CD4-positive, alpha-beta T cell (primary cell): ENCODE results near the gene ZNF836. TPM values are rescaled to one million over a fixed set of nuclear protein-coding genes. Genes with fewer than 3 reads are reported as not detected.

Experiments used
- ATAC-seq: fragments of 200-7000 bp; cut with Tn5 transposase; one replicate; pipeline ENCODE4 v1.10.0; 2022; ENCODE audit warnings: mild to moderate bottlenecking; ENCODE audit not compliant: poor library complexity
- CTCF ChIA-PET: fragments of 350-600 bp; sonication (Branson Sonifier 250); formaldehyde crosslinking; loops from one replicate; lab custom pipeline; 2021; ENCODE audit warnings: antibody characterized with exemption, inconsistent platforms; lab: Charles Lee
- POLR2A ChIA-PET: fragments of 350-600 bp; sonication (Branson Sonifier 250); formaldehyde crosslinking; loops from one replicate; lab custom pipeline; 2021; ENCODE audit warnings: antibody characterized with exemption, inconsistent platforms; lab: Charles Lee
- DNase-seq, 14 experiments: peaks; one replicate each; pipeline ENCODE4 v3.0.0-alpha.2; 2013 to 2020; ENCODE audit warnings: mixed read lengths in 2 of 14
- H3K27ac ChIP-seq, 2 donors: one replicate each; pipeline versions ENCODE4 v1.5.1 to v1.7.0; 2013; ENCODE audit warnings: low read length in 2 of 2, low read depth in 1 of 2, mild to moderate bottlenecking in 1 of 2
- H3K27me3 ChIP-seq, 2 experiments: 1 replicate in 1 of 2; 2 replicates in 1 of 2; pipeline versions ENCODE4 v1.6.1 to v1.7.0; 2013; ENCODE audit warnings: low read length in 2 of 2, control low read depth in 1 of 2, mild to moderate bottlenecking in 1 of 2, moderate library complexity in 1 of 2; ENCODE audit not compliant: insufficient read depth in 2 of 2, control insufficient read depth in 1 of 2
- H3K36me3 ChIP-seq: one replicate; pipeline ENCODE4 v1.6.1; 2013; ENCODE audit warnings: low read length, control low read depth; ENCODE audit not compliant: insufficient read depth
- H3K4me1 ChIP-seq: one replicate; pipeline ENCODE4 v1.6.1; 2013; ENCODE audit warnings: low read length, control low read depth; ENCODE audit not compliant: insufficient read depth
- H3K4me3 ChIP-seq: one replicate; pipeline ENCODE4 v1.5.1; 2013; ENCODE audit warnings: mild to moderate bottlenecking, low read length, moderate library complexity
- H3K9me3 ChIP-seq, 2 experiments: 1 replicate in 1 of 2; 2 replicates in 1 of 2; pipeline versions ENCODE4 v1.6.1 to v1.7.0; 2013; ENCODE audit warnings: low read length in 2 of 2, mild to moderate bottlenecking in 2 of 2, control low read depth in 1 of 2, moderate library complexity in 1 of 2; ENCODE audit not compliant: control insufficient read depth in 1 of 2, insufficient read depth in 1 of 2
- H3K27ac Mint-ChIP-seq: one replicate; pipeline ENCODE4 v1.8.0; 2020; ENCODE audit warnings: mixed read lengths
- H3K27me3 Mint-ChIP-seq: one replicate; pipeline ENCODE4 v1.8.0; 2021; ENCODE audit warnings: mixed read lengths
- H3K36me3 Mint-ChIP-seq: one replicate; pipeline ENCODE4 v1.8.0; 2021; ENCODE audit warnings: low read depth, mixed read lengths
- H3K4me1 Mint-ChIP-seq: one replicate; pipeline ENCODE4 v1.8.0; 2021; ENCODE audit warnings: low read depth, mixed read lengths
- H3K4me3 Mint-ChIP-seq: one replicate; pipeline ENCODE4 v1.8.0; 2020; ENCODE audit warnings: mild to moderate bottlenecking, mixed read lengths
- H3K9me3 Mint-ChIP-seq: one replicate; pipeline ENCODE4 v1.8.0; 2020; ENCODE audit warnings: mixed read lengths
- intact Hi-C, 2 experiments: fragments of 100-400 bp; cut with DNase I in 1 of 2; cut with micrococcal nuclease in 1 of 2; formaldehyde crosslinking; loops; one replicate each; pipeline versions ENCODE4 v1.15.1 to v1.9.0; 2023 to 2025; cut with DNase I, micrococcal nuclease
- polyA plus RNA-seq, 2 donors: library from polyadenylated mRNA; unstranded; fragments of 120-200 nt; gene quantifications; one replicate each; pipeline ENCODE4 v1.2.1, GENCODE V29; 2013
- total RNA-seq, 174 experiments: library from RNA in 2 of 174; stranded (reverse) in 2 of 174; gene quantifications; one replicate each; pipeline ENCODE4 v1.2.3 and lab custom pipeline; 2021 to 2026
- TF ChIP-seq, protein P1 (sequence below): fragments of 200-600 bp; IDR thresholded peaks from one replicate; pipeline ENCODE4 v1.8.0; 2022; ENCODE audit warnings: antibody characterized with exemption, mild to moderate bottlenecking

Gene ZNF836
- total RNA-seq (10 to 100 TPM; 24.1 to 26.2 TPM), total RNA-seq (lab: John Stamatoyannopoulos, UW) (3.3 to 63.0 (median 29.3) reads per million in 172 experiments)
- 17.8 TPM for polyA plus RNA-seq (2013, experiment 1 of 2)
- polyA plus RNA-seq (2013, experiment 2 of 2): 15.3 TPM

DNA sequence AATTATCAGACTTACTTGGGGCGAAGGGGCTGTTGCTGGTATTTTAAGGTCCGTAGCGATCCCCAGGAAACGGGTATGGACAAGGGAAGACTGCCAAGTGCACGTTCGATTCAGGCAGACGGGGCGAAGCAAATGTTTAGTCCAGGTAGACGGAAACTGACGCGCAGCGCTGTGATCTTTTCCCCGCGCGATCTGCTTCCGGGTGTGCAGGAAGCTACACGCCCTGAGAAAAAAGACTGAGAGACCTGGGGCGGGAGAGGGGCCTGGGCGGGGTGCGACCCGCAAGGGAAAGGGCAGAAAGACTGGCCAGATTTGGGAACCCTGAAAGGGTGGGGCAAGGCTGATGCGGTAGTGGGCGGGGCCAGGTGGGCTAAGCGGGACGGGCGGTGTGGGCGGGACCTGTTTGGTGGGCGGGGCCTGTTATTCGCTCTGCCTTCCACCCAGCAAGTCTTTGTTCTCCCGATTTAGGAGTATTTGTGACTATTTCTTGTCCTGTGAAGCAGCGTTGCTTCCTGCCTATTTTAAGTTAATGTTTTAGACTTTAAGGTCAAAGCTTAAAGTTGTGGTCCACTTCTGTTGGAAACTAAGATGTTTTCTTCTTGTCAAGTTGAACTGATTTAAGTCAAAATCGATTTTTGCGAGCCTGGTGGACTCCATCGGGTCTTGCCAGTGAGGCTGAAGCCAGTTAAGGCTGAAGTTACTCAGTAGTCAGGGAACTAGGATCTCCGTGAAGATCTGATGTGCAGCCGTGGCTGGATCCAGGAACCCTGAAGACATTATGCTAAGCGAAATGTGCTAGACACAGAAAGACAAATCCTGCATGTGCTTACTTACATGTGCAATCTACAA lies at the start of gene ZNF836:
ZNF836 (minus strand) TSS at position 301 of the 849 bp plus-strand sequence. CDS start 3,549 bp downstream, outside the sequence.
- ATAC-seq (peak; percentile 92), DNase-seq (peak; percentile 84 to 97 (median 90))
- Mint-ChIP-seq H3K4me1 (peaks cover 36% of the 10 kb centered on the region), H3K9me3 (no peaks in the 10 kb centered on the region), H3K27ac (peak within 1 kb of the TSS; percentile 95), H3K36me3 (peaks cover 53% of the 10 kb centered on the region), H3K27me3 (no peaks in the 10 kb centered on the region), H3K4me3 (peak within 1 kb of the TSS; percentile 93)
- H3K4me1 ChIP-seq: peaks cover 26% of the 10 kb centered on the region
- H3K27me3 ChIP-seq: no peaks in the 10 kb centered on the region
- ChIA-PET CTCF (interaction anchor here (1.0 to 1.9 kb wide), 3 partner anchors 18 to 32 kb away, joined by 8 to 10 read pairs (median 9); partner anchors contain the start of genes PPP2R1A and ZNF616), POLR2A (interaction anchor here (0.6 to 3.1 kb wide), 7 partner anchors 18 to 192 kb away, joined by 3 to 52 read pairs (median 4); partner anchors contain the start of genes PPP2R1A, ZNF614 and ZNF616)
- peak within 1 kb of the TSS; percentile 79 for H3K4me3 ChIP-seq
- H3K27ac ChIP-seq: peak within 1 kb of the TSS; percentile 82 to 83
- peaks cover 0 to 10% of the 10 kb centered on the region in 2 experiments for H3K9me3 ChIP-seq
- peaks cover 22% of the 10 kb centered on the region for H3K36me3 ChIP-seq
- TF ChIP-seq, protein P1, sequence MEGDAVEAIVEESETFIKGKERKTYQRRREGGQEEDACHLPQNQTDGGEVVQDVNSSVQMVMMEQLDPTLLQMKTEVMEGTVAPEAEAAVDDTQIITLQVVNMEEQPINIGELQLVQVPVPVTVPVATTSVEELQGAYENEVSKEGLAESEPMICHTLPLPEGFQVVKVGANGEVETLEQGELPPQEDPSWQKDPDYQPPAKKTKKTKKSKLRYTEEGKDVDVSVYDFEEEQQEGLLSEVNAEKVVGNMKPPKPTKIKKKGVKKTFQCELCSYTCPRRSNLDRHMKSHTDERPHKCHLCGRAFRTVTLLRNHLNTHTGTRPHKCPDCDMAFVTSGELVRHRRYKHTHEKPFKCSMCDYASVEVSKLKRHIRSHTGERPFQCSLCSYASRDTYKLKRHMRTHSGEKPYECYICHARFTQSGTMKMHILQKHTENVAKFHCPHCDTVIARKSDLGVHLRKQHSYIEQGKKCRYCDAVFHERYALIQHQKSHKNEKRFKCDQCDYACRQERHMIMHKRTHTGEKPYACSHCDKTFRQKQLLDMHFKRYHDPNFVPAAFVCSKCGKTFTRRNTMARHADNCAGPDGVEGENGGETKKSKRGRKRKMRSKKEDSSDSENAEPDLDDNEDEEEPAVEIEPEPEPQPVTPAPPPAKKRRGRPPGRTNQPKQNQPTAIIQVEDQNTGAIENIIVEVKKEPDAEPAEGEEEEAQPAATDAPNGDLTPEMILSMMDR: no peak
- intact Hi-C loops: loop anchor here (1.0 to 2.0 kb wide), 3 partner anchors 18 to 127 kb away; no protein-coding TSS in a partner anchor

DNA sequence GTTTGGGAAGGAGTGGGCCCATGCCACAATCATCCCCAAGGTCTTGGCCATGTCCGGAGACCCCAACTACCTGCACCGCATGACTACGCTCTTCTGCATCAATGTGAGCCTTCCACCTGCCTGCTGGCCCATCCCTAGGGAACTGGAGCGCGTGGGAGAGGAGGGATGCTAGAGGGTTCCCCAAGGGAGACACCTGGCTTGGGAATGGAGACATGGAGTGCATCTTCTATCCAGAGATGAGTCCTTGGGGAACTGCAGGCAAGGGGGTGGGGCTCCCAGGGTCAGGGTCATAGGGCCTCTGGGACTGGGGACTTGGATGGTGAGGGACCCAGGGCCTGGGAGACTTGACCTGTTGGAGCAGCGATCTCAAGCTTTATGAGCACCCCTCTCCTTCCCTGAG lies 49.6 kb upstream of the ZNF836 start:
- intact Hi-C loops: no loop called here
- TF ChIP-seq, protein P1: no peak
- peaks cover 99% of the 10 kb centered on the region for H3K36me3 Mint-ChIP-seq
- no peak for ATAC-seq
- ChIA-PET CTCF (no interaction called here), POLR2A (no interaction called here)
- no peaks in the 10 kb centered on the region for H3K4me1 ChIP-seq
- no peak overlapping the region for H3K27ac ChIP-seq
- H3K27me3 Mint-ChIP-seq: no peaks in the 10 kb centered on the region
- H3K36me3 ChIP-seq: peaks cover 95% of the 10 kb centered on the region
- no peaks in the 10 kb centered on the region for H3K9me3 ChIP-seq
- H3K27ac Mint-ChIP-seq: no peak overlapping the region
- no peaks in the 10 kb centered on the region for H3K4me1 Mint-ChIP-seq
- no peak for DNase-seq
- H3K4me3 ChIP-seq: no peak overlapping the region
- H3K4me3 Mint-ChIP-seq: no peak overlapping the region
- no peaks in the 10 kb centered on the region for H3K27me3 ChIP-seq
- no peaks in the 10 kb centered on the region for H3K9me3 Mint-ChIP-seq

DNA sequence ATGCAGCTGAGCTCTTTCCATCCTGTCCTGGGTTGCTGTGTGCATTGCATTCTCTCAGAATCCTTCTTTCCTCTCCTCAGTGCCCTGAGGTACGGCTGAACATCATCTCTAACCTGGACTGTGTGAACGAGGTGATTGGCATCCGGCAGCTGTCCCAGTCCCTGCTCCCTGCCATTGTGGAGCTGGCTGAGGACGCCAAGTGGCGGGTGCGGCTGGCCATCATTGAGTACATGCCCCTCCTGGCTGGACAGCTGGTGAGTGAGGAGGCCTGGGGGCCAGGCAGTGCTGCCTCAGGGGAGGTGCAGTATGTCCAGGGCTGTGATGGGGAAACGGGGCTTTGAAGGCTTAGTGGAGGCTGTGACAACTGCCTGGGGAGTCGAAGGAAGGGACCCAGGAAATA lies 48.2 kb upstream of the ZNF836 start:
- H3K4me1 Mint-ChIP-seq: no peaks in the 10 kb centered on the region
- no peaks in the 10 kb centered on the region for H3K4me1 ChIP-seq
- ChIA-PET CTCF (no interaction called here), POLR2A (no interaction called here)
- ATAC-seq: no peak
- no peaks in the 10 kb centered on the region for H3K27me3 ChIP-seq
- H3K27ac ChIP-seq: no peak overlapping the region
- intact Hi-C loops: no loop called here
- H3K4me3 ChIP-seq: no peak overlapping the region
- TF ChIP-seq, protein P1: no peak
- DNase-seq: no peak
- H3K36me3 ChIP-seq: peaks cover 98% of the 10 kb centered on the region
- no peak overlapping the region for H3K4me3 Mint-ChIP-seq
- no peak overlapping the region for H3K27ac Mint-ChIP-seq
- peaks cover 99% of the 10 kb centered on the region for H3K36me3 Mint-ChIP-seq
- no peaks in the 10 kb centered on the region for H3K9me3 ChIP-seq
- no peaks in the 10 kb centered on the region for H3K9me3 Mint-ChIP-seq
- H3K27me3 Mint-ChIP-seq: no peaks in the 10 kb centered on the region
